Muscle layer of colon (tissue), 2 donors: ENCODE data around the gene LIPH.
"Not testable (repeated sequence)": the region's sequence is repeated elsewhere in the genome, so short reads cannot be mapped to it uniquely, and the experiment has no call there.

Source experiments
- H3K27ac ChIP-seq: one replicate; pipeline ENCODE4 v1.7.0; 2013; ENCODE audit warnings: low read depth, mild to moderate bottlenecking, low read length, moderate library complexity
- H3K27me3 ChIP-seq, 2 donors: one replicate each; pipeline ENCODE4 v1.7.0; 2013; ENCODE audit warnings: low read length in 2 of 2, mild to moderate bottlenecking in 2 of 2; ENCODE audit not compliant: insufficient read depth in 2 of 2, control insufficient read depth in 1 of 2
- H3K36me3 ChIP-seq: one replicate; pipeline ENCODE4 v1.7.0; 2013; ENCODE audit warnings: mild to moderate bottlenecking, low read length; ENCODE audit not compliant: insufficient read depth
- H3K4me1 ChIP-seq: one replicate; pipeline ENCODE4 v1.7.0; 2013; ENCODE audit warnings: mild to moderate bottlenecking, low read length; ENCODE audit not compliant: insufficient read depth
- H3K4me3 ChIP-seq, 2 donors: one replicate each; pipeline ENCODE4 v1.7.0; 2013; ENCODE audit warnings: low read length in 2 of 2, low read depth in 1 of 2, mild to moderate bottlenecking in 1 of 2, moderate library complexity in 1 of 2
- H3K9ac ChIP-seq: one replicate; pipeline ENCODE4 v1.7.0; 2013; ENCODE audit warnings: low read length
- H3K9me3 ChIP-seq: one replicate; pipeline ENCODE4 v1.7.0; 2013; ENCODE audit warnings: mild to moderate bottlenecking, low read length
- donor health status: abdominal sarcoma.
- donor health status: Adenocarcinoma of cecum.

Gene LIPH

DNA sequence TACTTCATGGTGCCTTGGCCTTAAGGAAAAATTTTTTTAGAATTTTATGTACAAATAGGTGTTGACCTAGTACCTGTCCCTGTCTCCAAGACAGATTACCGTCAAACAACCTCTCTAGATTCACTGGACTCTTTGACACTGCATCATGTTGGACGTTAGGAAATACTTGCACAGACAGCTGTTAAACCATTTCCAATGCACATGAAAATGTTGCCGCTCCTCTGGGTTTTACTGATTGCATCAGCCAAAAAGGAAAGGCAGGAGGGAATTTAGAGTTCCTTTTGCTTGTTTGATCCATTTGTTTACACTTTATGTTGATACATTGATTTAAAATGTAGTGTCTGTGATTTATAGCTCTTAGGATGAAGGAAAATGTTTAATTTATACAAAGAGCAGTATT, 68.1 kb downstream of the LIPH start:
- Histone ChIP-seq H3K4me3 (no peak overlapping the region), H3K9me3 (no peaks in the 10 kb centered on the region), H3K27me3 (no peaks in the 10 kb centered on the region), H3K9ac (no peak overlapping the region), H3K36me3 (peaks cover 13% of the 10 kb centered on the region), H3K27ac (no peak overlapping the region), H3K4me1 (no peaks in the 10 kb centered on the region)

GRCh38 chr3:185479373-185479945, 72.9 kb downstream of the LIPH start:
- no peaks in the 10 kb centered on the region for H3K27me3 ChIP-seq
- H3K9ac ChIP-seq, result no peak overlapping the region
- no peak overlapping the region for H3K4me3 ChIP-seq
- no peaks in the 10 kb centered on the region for H3K9me3 ChIP-seq
- peaks cover 4% of the 10 kb centered on the region for H3K36me3 ChIP-seq
- no peaks in the 10 kb centered on the region for H3K4me1 ChIP-seq
- no peak overlapping the region for H3K27ac ChIP-seq

GRCh38 chr3:185477316-185477715, 75.1 kb downstream of the LIPH start:
- Histone ChIP-seq H3K9ac (no peak overlapping the region), H3K27ac (no peak overlapping the region), H3K9me3 (no peaks in the 10 kb centered on the region), H3K36me3 (peaks cover 20% of the 10 kb centered on the region), H3K27me3 (no peaks in the 10 kb centered on the region), H3K4me1 (no peaks in the 10 kb centered on the region), H3K4me3 (no peak overlapping the region)

- not testable (repeated sequence) for H3K4me1 ChIP-seq, H3K4me3 ChIP-seq, H3K9me3 ChIP-seq, H3K27ac ChIP-seq, H3K9ac ChIP-seq, H3K27me3 ChIP-seq
- peaks cover 17% of the 10 kb centered on the region for H3K36me3 ChIP-seq
Measured at GRCh38 chr3:185474922-185475321, 77.5 kb downstream of the LIPH start.

- no peaks in the 10 kb centered on the region for H3K27me3 ChIP-seq
- H3K4me1 ChIP-seq, result no peaks in the 10 kb centered on the region
- H3K4me3 ChIP-seq, result no peak overlapping the region
- H3K9ac ChIP-seq, result no peak overlapping the region
- no peaks in the 10 kb centered on the region for H3K9me3 ChIP-seq
- no peak overlapping the region for H3K27ac ChIP-seq
- peaks cover 17% of the 10 kb centered on the region for H3K36me3 ChIP-seq
Measured at GRCh38 chr3:185473290-185473815, 79.0 kb downstream of the LIPH start.

- Histone ChIP-seq H3K36me3 (peaks cover 31% of the 10 kb centered on the region), H3K27ac (no peak overlapping the region), H3K9me3 (no peaks in the 10 kb centered on the region), H3K27me3 (no peaks in the 10 kb centered on the region), H3K9ac (no peak overlapping the region), H3K4me1 (no peaks in the 10 kb centered on the region), H3K4me3 (no peak overlapping the region)
Measured at GRCh38 chr3:185470323-185470722, 82.1 kb downstream of the LIPH start.

DNA sequence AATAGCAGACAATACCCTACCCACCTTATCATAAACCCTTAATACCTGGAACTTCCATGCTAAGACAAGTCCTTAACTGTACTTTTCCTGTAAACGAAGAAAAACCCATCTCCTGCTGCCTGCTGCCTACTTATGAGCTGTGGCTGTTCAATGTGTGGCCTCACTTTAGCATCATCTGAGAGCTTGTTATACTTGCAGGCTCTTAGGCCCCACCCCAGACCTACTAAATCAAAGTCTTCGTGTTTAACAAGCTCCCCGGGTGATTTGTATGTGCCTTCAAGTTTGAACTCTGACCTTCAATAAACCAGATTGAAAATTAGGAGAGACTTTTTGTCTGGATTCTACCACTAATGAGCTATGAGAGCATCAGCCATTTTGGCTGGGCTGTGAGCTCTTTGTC, 82.8 kb downstream of the LIPH start:
- H3K9me3 ChIP-seq, result no peaks in the 10 kb centered on the region
- no peaks in the 10 kb centered on the region for H3K27me3 ChIP-seq
- H3K9ac ChIP-seq, result no peak overlapping the region
- no peak overlapping the region for H3K27ac ChIP-seq
- peaks cover 31% of the 10 kb centered on the region for H3K36me3 ChIP-seq
- H3K4me1 ChIP-seq, result no peaks in the 10 kb centered on the region
- no peak overlapping the region for H3K4me3 ChIP-seq

GRCh38 chr3:185466123-185466522, 86.3 kb downstream of the LIPH start:
- H3K4me3 ChIP-seq, H3K9ac ChIP-seq, H3K9me3 ChIP-seq, H3K4me1 ChIP-seq, H3K27ac ChIP-seq, H3K27me3 ChIP-seq: not testable (repeated sequence)
- H3K36me3 ChIP-seq, result peaks cover 14% of the 10 kb centered on the region

- Histone ChIP-seq H3K9me3 (no peaks in the 10 kb centered on the region), H3K27me3 (no peaks in the 10 kb centered on the region), H3K4me1 (no peaks in the 10 kb centered on the region), H3K36me3 (peaks cover 14% of the 10 kb centered on the region), H3K27ac (no peak overlapping the region), H3K4me3 (no peak overlapping the region), H3K9ac (no peak overlapping the region)
Measured at GRCh38 chr3:185465471-185465870, 86.9 kb downstream of the LIPH start.

GRCh38 chr3:185460719-185461350, 91.6 kb downstream of the LIPH start:
- H3K27me3 ChIP-seq, result no peaks in the 10 kb centered on the region
- no peaks in the 10 kb centered on the region for H3K4me1 ChIP-seq
- H3K4me3 ChIP-seq, result no peak overlapping the region
- no peak overlapping the region for H3K9ac ChIP-seq
- H3K36me3 ChIP-seq, result peaks cover 4% of the 10 kb centered on the region
- no peaks in the 10 kb centered on the region for H3K9me3 ChIP-seq
- H3K27ac ChIP-seq, result no peak overlapping the region

- no peaks in the 10 kb centered on the region for H3K9me3 ChIP-seq
- no peaks in the 10 kb centered on the region for H3K27me3 ChIP-seq
- no peak overlapping the region for H3K27ac ChIP-seq
- H3K36me3 ChIP-seq, result no peaks in the 10 kb centered on the region
- H3K4me1 ChIP-seq, result no peaks in the 10 kb centered on the region
- no peak overlapping the region for H3K9ac ChIP-seq
- H3K4me3 ChIP-seq, result no peak overlapping the region
Measured at GRCh38 chr3:185460309-185460708, 92.1 kb downstream of the LIPH start.

- Histone ChIP-seq H3K9ac (no peak overlapping the region), H3K27me3 (no peaks in the 10 kb centered on the region)
Measured at GRCh38 chr3:185457376-185457775, 95.0 kb downstream of the LIPH start.

More at GRCh38 chr3:185457376-185457775, 95.0 kb downstream of the LIPH start:
- H3K27ac ChIP-seq, result no peak overlapping the region
- no peaks in the 10 kb centered on the region for H3K9me3 ChIP-seq
- no peak overlapping the region for H3K4me3 ChIP-seq
- peaks cover 8% of the 10 kb centered on the region for H3K36me3 ChIP-seq
- H3K4me1 ChIP-seq, result no peaks in the 10 kb centered on the region
